ENCODE data around the gene KHDC1L. TPM values are rescaled to one million over a fixed set of nuclear protein-coding genes. Genes with fewer than 3 reads are reported as not detected.
"Not testable (repeated sequence)": the region's sequence is repeated elsewhere in the genome, so short reads cannot be mapped to it uniquely, and the experiment has no call there.

KHDC1L gene
- total RNA-seq, 4 donors from 2014 or later, result not detected

DNA sequence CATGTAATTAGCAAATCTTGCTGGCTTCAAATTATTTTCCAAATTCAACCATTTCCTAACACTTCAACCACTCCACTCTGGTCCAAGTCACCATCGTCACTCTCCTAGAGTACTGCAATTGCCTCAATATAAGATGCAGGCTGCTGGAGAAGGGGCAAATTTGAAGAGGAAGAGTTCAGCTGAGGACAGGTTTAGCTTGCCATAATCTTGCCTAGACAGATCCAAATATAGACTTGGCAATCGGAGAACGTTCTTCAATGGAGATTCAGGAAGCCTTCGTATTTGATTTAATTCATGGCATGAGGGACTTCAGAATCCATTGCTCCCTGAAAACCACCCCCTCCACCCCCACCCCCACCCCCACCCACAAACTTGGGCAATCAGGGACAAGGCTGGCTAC, 15.4 kb upstream of the KHDC1L start:
- H3K4me3 ChIP-seq, result no peak overlapping the region
- H3K9me3 ChIP-seq, result no peaks in the 10 kb centered on the region
- no peaks in the 10 kb centered on the region for H3K27me3 ChIP-seq
- WGBS, 2 donors (ENCODE audit: low coverage in 1 of 2), result 41 to 61% methylated on average over 2 to 3 of the region's 4 CpGs
- H3K4me1 ChIP-seq, result peaks cover 0 to 5% (median 0%) of the 10 kb centered on the region in 3 donors
- no peak for ATAC-seq
- H3K36me3 ChIP-seq, result no peaks in the 10 kb centered on the region
- H3K27ac ChIP-seq, result no peak overlapping the region
- TF ChIP-seq EP300 (IDR thresholded peaks at IDR 0.05) (no peak), CTCF (IDR thresholded peaks at IDR 0.05) (no peak)

DNA sequence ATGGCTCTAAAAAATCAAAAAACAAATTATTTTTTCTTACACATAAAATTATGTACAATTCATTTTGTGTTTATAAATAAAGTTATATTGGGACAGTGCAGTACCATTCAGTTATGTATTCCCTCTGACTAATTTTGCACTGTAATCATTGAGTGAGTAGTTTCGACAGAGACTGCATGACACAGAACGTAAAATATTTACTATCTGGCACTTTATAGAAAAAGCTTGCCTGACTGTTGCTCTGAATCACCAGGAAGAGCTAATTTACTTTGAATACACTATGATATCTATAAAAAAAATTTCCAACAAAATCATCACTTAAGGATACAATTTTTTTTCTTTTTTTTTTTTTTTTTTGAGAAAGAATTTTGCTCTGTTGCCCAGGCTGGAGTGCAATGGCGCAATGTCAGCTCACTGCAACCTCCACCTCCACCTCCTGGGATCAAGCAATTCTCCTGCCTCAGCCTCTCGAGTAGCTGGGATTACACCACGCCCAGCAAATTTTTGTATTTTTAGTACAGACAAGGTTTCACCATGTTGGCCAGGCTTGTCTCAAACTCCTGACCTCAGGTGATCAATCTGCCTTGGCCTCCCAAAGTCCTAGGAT, 11.0 kb upstream of the KHDC1L start:
- H3K27me3 ChIP-seq, result no peaks in the 10 kb centered on the region
- no peaks in the 10 kb centered on the region for H3K9me3 ChIP-seq
- no peak overlapping the region for H3K4me3 ChIP-seq
- WGBS, 2 donors (ENCODE audit: low coverage in 1 of 2), result 73 to 96% methylated on average over 3 to 4 of the region's 5 CpGs
- no peak for ATAC-seq
- H3K36me3 ChIP-seq, result no peaks in the 10 kb centered on the region
- TF ChIP-seq POLR2AphosphoS5 (IDR thresholded peaks at IDR 0.05) (no peak), CTCF (IDR thresholded peaks at IDR 0.05) (no peak), EP300 (IDR thresholded peaks at IDR 0.05) (no peak), POLR2A (IDR thresholded peaks at IDR 0.05) (no peak)
- H3K4me1 ChIP-seq, result peaks cover 0 to 5% (median 0%) of the 10 kb centered on the region in 3 donors
- no peak overlapping the region for H3K27ac ChIP-seq

DNA sequence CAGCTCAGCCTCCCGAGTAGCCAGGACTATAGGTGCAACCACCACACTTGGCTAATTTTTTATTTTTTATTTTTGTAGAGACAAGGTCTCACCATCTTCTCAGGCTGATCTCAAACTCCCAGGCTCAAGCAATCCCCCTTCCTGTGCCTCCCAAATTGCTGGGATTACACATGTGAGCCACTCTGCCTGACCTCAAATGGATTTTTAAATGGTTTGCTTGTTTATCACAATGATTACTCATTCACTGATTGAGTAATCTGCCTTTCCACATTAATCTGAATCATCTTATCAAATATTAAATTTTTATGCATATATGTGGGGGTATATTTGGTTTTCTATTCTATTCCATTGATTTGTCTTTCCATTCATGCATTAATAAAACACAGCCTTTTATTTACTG, 9.4 kb upstream of the KHDC1L start:
- WGBS, 2 donors (ENCODE audit: low coverage in 1 of 2), result 92 to 100% methylated on average over 1 of the region's 1 CpG
- ATAC-seq, result no peak

DNA sequence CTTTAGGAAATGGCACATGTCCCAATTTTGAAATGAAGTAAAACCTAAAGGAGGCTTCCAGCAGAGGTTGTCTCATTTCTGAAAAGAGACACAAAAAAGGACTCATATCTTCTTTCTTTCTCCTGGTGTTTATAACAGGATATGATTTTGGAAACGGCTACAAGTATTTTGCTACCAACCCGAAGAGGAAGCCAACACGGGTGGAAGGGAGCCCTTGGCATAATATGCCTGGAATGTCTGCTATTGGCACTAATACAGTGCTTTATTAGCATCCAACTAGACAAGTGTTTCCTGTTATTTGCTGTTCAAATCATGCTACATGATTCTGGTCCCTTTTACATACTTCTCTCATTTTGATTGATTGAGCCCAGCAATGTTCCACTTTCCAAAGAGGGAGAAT, 8.7 kb upstream of the KHDC1L start:
- 26 to 52% methylated on average over 3 of the region's 3 CpGs for WGBS, 2 donors (ENCODE audit: low coverage in 1 of 2)
- not testable (repeated sequence) for H3K36me3 ChIP-seq, H3K4me3 ChIP-seq, H3K9me3 ChIP-seq, H3K4me1 ChIP-seq, ATAC-seq, H3K27me3 ChIP-seq, H3K27ac ChIP-seq

More for the DNA sequence above, 9.4 kb upstream of the KHDC1L start:
- Histone ChIP-seq H3K4me3 (no peak overlapping the region), H3K27me3 (no peaks in the 10 kb centered on the region), H3K9me3 (no peaks in the 10 kb centered on the region), H3K27ac (no peak overlapping the region), H3K36me3 (no peaks in the 10 kb centered on the region), H3K4me1 (no peaks in the 10 kb centered on the region)
- no peak for TF ChIP-seq EP300 (IDR thresholded peaks at IDR 0.05)
- no peak for TF ChIP-seq POLR2A (IDR thresholded peaks at IDR 0.05)
- TF ChIP-seq POLR2AphosphoS5 (IDR thresholded peaks at IDR 0.05), result no peak
- no peak for TF ChIP-seq CTCF (IDR thresholded peaks at IDR 0.05)

GRCh38 chr6:73233048-73233447, 7.8 kb upstream of the KHDC1L start:
- ATAC-seq, result no peak
- WGBS, 2 donors (ENCODE audit: low coverage in 1 of 2), result 95 to 96% methylated on average over 4 of the region's 6 CpGs
- no peak overlapping the region for H3K27ac ChIP-seq
- no peaks in the 10 kb centered on the region for H3K36me3 ChIP-seq
- H3K9me3 ChIP-seq, result no peaks in the 10 kb centered on the region
- H3K27me3 ChIP-seq, result no peaks in the 10 kb centered on the region
- no peak for TF ChIP-seq POLR2A (IDR thresholded peaks at IDR 0.05)
- no peaks in the 10 kb centered on the region for H3K4me1 ChIP-seq
- no peak overlapping the region for H3K4me3 ChIP-seq

DNA sequence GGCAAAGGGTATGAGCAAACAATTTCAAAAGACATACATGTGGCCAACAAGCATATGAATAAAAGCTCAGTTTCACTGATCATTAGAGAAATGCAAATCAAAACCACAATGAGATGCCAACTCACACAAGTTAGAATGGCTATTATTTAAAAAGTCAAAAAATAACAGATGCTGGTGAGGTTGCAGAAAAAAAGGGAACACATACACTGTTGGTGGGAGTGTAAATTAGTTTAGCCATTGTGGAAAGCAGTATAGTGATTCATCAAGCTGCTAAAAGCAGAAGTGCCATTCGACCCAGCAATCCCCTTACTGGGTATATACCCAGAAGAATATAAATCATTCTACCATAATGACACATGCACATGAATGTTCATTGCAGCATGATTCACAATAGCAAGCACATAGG, 6.7 kb upstream of the KHDC1L start:
- no peaks in the 10 kb centered on the region for H3K27me3 ChIP-seq
- no peaks in the 10 kb centered on the region for H3K9me3 ChIP-seq
- TF ChIP-seq POLR2AphosphoS5 (IDR thresholded peaks at IDR 0.05), result no peak
- no peak for TF ChIP-seq POLR2A (IDR thresholded peaks at IDR 0.05)
- no peak for TF ChIP-seq CTCF (IDR thresholded peaks at IDR 0.05)
- no peak for TF ChIP-seq EP300 (IDR thresholded peaks at IDR 0.05)
- H3K4me1 ChIP-seq, result no peaks in the 10 kb centered on the region
- no peaks in the 10 kb centered on the region for H3K36me3 ChIP-seq
- H3K27ac ChIP-seq, result no peak overlapping the region
- no peak for ATAC-seq
- 33 to 56% methylated on average over 1 of the region's 1 CpG for WGBS, 2 donors (ENCODE audit: low coverage in 1 of 2)
- H3K4me3 ChIP-seq, result no peak overlapping the region
